ENCODE data around the gene TGFB2.
A peak's percentile ranks its signal among the peaks of the same experiment; 100 is the strongest.

TGFB2 gene

GRCh38 chr1:218444173-218444572, 99.0 kb downstream of the TGFB2 start:
- intact Hi-C loops (cut with DNase I; ENCODE audit: low total_unique reads): no loop called here
- no peaks in the 10 kb centered on the region for H3K9me3 ChIP-seq

GRCh38 chr1:218444588-218444987, 99.5 kb downstream of the TGFB2 start:
- Histone ChIP-seq H3K4me3 (no peak overlapping the region), H3K27ac (no peak overlapping the region), H3K27me3 (no peaks in the 10 kb centered on the region), H3K9me3 (no peaks in the 10 kb centered on the region), H3K4me1 (peaks cover 0 to 14% (median 2%) of the 10 kb centered on the region in 4 donors), H3K36me3 (peaks cover 0 to 5% (median 0%) of the 10 kb centered on the region in 3 donors)
- intact Hi-C loops (cut with DNase I; ENCODE audit: low total_unique reads): no loop called here
- no peak for DNase-seq
- no peak for TF ChIP-seq CTCF (IDR thresholded peaks at IDR 0.05)

More at GRCh38 chr1:218444173-218444572, 99.0 kb downstream of the TGFB2 start:
- Histone ChIP-seq H3K27me3 (no peaks in the 10 kb centered on the region), H3K4me3 (no peak overlapping the region), H3K27ac (no peak overlapping the region), H3K4me1 (peaks cover 0 to 18% (median 4%) of the 10 kb centered on the region in 4 donors), H3K36me3 (peaks cover 0 to 5% (median 0%) of the 10 kb centered on the region in 3 donors)
- no peak for DNase-seq
- no peak for TF ChIP-seq CTCF (IDR thresholded peaks at IDR 0.05)

GRCh38 chr1:218447010-218447689, 102.0 kb downstream of the TGFB2 start:
- Histone ChIP-seq H3K4me1 (peaks cover 0 to 9% (median 2%) of the 10 kb centered on the region in 4 donors), H3K9me3 (no peaks in the 10 kb centered on the region), H3K27me3 (no peaks in the 10 kb centered on the region), H3K27ac (peak overlapping the region; percentile 47 to 63), H3K36me3 (no peaks in the 10 kb centered on the region), H3K4me3 (no peak overlapping the region)
- TF ChIP-seq CTCF (IDR thresholded peaks at IDR 0.05): no peak
- DNase-seq: peak in 1 of 2 donors; percentile 42
- intact Hi-C loops (cut with DNase I; ENCODE audit: low total_unique reads): no loop called here

- no peaks in the 10 kb centered on the region for H3K9me3 ChIP-seq
- no peak overlapping the region for H3K4me3 ChIP-seq
- H3K27me3 ChIP-seq: no peaks in the 10 kb centered on the region
- DNase-seq: no peak
- no peak overlapping the region for H3K27ac ChIP-seq
- H3K36me3 ChIP-seq: no peaks in the 10 kb centered on the region
- peaks cover 0 to 11% (median 0%) of the 10 kb centered on the region in 4 donors for H3K4me1 ChIP-seq
- TF ChIP-seq CTCF (IDR thresholded peaks at IDR 0.05): no peak
- intact Hi-C loops (cut with DNase I; ENCODE audit: low total_unique reads): no loop called here
These were observed 106.3 kb downstream of the TGFB2 start for GRCh38 chr1:218451415-218451814.

GRCh38 chr1:218454700-218455282, 109.7 kb downstream of the TGFB2 start:
- DNase-seq: no peak
- peaks cover 0 to 14% (median 9%) of the 10 kb centered on the region in 4 donors for H3K4me1 ChIP-seq
- TF ChIP-seq CTCF (IDR thresholded peaks at IDR 0.05): no peak
- no peaks in the 10 kb centered on the region for H3K9me3 ChIP-seq
- intact Hi-C loops (cut with DNase I; ENCODE audit: low total_unique reads): no loop called here
- H3K4me3 ChIP-seq: no peak overlapping the region
- H3K27me3 ChIP-seq: no peaks in the 10 kb centered on the region
- H3K27ac ChIP-seq: no peak overlapping the region
- no peaks in the 10 kb centered on the region for H3K36me3 ChIP-seq
